ENCODE measurements around the gene KLHL29. TPM values are rescaled to one million over a fixed set of nuclear protein-coding genes. Genes with fewer than 3 reads are reported as not detected.
A peak's percentile ranks its signal among the peaks of the same experiment; 100 is the strongest.

Gene KLHL29
- total RNA-seq, 1 experiment from 2014 or later, result 12.2 TPM

DNA sequence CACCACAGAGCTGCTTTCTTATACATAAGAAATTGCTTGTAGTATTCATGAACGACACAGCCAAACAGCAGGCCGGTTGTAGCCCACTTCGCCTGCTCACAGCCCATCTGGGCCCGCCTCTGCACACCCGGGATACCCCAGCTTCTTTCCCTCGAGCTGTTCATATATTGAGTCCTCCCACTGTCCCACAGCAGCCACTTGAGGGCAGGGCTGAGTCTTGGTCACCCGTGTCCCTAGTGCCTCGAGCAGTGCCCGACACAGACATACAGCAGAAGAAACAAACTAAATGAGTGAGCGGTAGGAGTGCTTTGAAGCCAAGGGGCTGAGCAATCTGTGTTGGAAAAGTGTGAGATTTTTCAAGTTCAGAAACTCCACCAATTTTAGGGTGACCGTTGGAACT, 251.4 kb downstream of the KLHL29 start:
- no peak for TF ChIP-seq EZH2 (IDR thresholded peaks at IDR 0.05; ENCODE audit: borderline replicate concordance, low read depth, low read length, poor library complexity, severe bottlenecking)
- TF ChIP-seq, protein P1, sequence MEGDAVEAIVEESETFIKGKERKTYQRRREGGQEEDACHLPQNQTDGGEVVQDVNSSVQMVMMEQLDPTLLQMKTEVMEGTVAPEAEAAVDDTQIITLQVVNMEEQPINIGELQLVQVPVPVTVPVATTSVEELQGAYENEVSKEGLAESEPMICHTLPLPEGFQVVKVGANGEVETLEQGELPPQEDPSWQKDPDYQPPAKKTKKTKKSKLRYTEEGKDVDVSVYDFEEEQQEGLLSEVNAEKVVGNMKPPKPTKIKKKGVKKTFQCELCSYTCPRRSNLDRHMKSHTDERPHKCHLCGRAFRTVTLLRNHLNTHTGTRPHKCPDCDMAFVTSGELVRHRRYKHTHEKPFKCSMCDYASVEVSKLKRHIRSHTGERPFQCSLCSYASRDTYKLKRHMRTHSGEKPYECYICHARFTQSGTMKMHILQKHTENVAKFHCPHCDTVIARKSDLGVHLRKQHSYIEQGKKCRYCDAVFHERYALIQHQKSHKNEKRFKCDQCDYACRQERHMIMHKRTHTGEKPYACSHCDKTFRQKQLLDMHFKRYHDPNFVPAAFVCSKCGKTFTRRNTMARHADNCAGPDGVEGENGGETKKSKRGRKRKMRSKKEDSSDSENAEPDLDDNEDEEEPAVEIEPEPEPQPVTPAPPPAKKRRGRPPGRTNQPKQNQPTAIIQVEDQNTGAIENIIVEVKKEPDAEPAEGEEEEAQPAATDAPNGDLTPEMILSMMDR (conservative IDR thresholded peaks at IDR 0.05; ENCODE audit: low read depth, low read length), result peak; percentile 47
- no TSS peak for BruUV-seq (replicated peaks)
- no peaks in the 10 kb centered on the region for H3K27me3 ChIP-seq (replicated peaks; ENCODE audit: insufficient read depth, low read depth, low read length, poor library complexity)
- DNase-seq (ENCODE audit: low spot score), result peak; percentile 49
- peaks cover 12% of the 10 kb centered on the region for H3K4me1 ChIP-seq (ENCODE audit: insufficient read depth, low read length, poor library complexity, severe bottlenecking)
- ChIA-PET POLR2A (ENCODE audit: low non-redundant PET) (no interaction called here), CTCF (interaction anchor here (0.7 kb wide), 1 partner anchor 283 kb away, joined by 3 read pairs; no protein-coding TSS in a partner anchor)
- H3K36me3 ChIP-seq (ENCODE audit: insufficient read depth, low read length, poor library complexity, severe bottlenecking), result no peaks in the 10 kb centered on the region
- H3K9me3 ChIP-seq (ENCODE audit: low read depth, low read length, poor library complexity, severe bottlenecking), result no peaks in the 10 kb centered on the region
- no peak overlapping the region for H3K27ac ChIP-seq (ENCODE audit: low read depth, low read length, poor library complexity, severe bottlenecking)
- intact Hi-C loops (cut with micrococcal nuclease; ENCODE audit: unreplicated experiment), result no loop called here
- no peak overlapping the region for H3K4me3 ChIP-seq (ENCODE audit: low read depth, low read length, poor library complexity, severe bottlenecking)

DNA sequence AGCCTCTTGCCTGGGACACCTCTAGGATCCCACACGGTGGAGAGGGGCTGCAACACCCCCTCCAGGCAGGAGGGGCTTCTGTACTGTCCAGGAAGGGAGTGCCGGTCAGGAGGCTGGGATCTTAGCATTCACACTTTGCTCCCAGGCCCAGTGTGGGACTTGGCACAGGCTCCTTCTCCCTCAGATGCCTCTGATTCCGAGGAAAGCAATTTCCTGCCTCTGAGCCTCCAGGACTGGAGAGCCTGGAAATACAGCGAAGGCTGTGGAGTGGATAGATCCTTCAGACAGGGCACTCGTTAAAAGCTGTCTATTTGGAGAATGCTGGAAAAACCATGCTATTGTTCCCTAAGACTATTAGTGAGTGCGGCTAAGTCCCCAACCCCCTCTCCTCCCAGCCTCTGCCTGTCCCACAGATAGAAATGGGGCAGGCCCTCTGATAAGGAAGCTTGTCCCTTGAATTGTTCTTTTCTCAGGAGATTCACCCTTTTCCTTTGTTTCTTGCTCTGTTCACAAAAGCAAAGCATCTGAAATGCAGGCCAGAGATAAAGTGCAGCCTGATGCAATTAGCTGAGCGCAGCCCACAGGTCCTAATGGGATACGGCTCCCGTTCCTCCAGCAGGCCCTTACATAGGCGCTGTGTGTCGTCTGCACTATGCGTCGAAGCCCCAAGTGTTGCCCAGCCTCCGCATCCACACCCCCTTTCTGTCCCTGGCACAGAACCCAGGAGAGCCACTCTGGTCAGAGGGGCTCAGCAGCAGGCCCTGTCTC, 252.2 kb downstream of the KLHL29 start:
- CTCF ChIA-PET, result interaction anchor here (0.7 kb wide), 1 partner anchor 284 kb away, joined by 3 read pairs; no protein-coding TSS in a partner anchor
- Histone ChIP-seq H3K27ac (ENCODE audit: low read depth, low read length, poor library complexity, severe bottlenecking) (no peak overlapping the region), H3K27me3 (replicated peaks; ENCODE audit: insufficient read depth, low read depth, low read length, poor library complexity) (no peaks in the 10 kb centered on the region), H3K4me3 (ENCODE audit: low read depth, low read length, poor library complexity, severe bottlenecking) (no peak overlapping the region), H3K36me3 (ENCODE audit: insufficient read depth, low read length, poor library complexity, severe bottlenecking) (no peaks in the 10 kb centered on the region), H3K9me3 (ENCODE audit: low read depth, low read length, poor library complexity, severe bottlenecking) (no peaks in the 10 kb centered on the region), H3K4me1 (ENCODE audit: insufficient read depth, low read length, poor library complexity, severe bottlenecking) (peaks cover 12% of the 10 kb centered on the region)
- intact Hi-C loops (cut with micrococcal nuclease; ENCODE audit: unreplicated experiment), result no loop called here
- no TSS peak for BruUV-seq (replicated peaks)
- POLR2A ChIA-PET (ENCODE audit: low non-redundant PET), result interaction anchor here (0.6 kb wide), 1 partner anchor 62 kb away, joined by 4 read pairs; no protein-coding TSS in a partner anchor
- DNase-seq (ENCODE audit: low spot score), result no peak
- TF ChIP-seq, protein P1 (conservative IDR thresholded peaks at IDR 0.05; ENCODE audit: low read depth, low read length), result no peak
- no peak for TF ChIP-seq EZH2 (IDR thresholded peaks at IDR 0.05; ENCODE audit: borderline replicate concordance, low read depth, low read length, poor library complexity, severe bottlenecking)

DNA sequence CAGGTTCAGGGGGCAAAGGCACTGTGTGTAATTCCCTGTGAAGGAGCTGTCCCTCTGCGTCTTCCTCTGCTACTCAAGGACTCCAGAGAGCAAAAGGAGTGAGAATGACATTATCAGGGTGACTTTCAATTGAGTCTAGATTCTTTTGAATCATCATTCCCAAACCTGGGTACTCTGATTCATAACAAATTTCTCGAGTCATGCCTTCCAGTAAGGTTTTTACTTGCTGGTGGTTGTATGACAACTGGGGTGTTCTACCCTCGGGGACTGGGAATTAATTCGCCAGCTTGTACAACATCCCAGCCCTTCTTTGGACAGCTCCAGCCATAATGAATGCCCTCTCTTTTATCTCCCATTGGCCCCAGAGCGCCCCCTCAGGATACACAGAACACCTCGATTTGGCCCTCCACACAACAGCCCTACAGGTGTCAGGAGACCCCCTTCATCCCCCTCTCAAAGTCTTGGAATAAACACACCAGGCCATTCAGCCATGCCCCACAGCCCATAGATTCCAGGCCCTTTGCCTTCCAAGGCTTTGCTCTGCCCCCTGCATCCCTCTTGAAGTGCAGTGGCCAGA, 254.5 kb downstream of the KLHL29 start:
- ChIA-PET POLR2A (ENCODE audit: low non-redundant PET) (no interaction called here), CTCF (no interaction called here)
- H3K36me3 ChIP-seq (ENCODE audit: insufficient read depth, low read length, poor library complexity, severe bottlenecking), result peaks cover 4% of the 10 kb centered on the region
- H3K9me3 ChIP-seq (ENCODE audit: low read depth, low read length, poor library complexity, severe bottlenecking), result no peaks in the 10 kb centered on the region
- no peak overlapping the region for H3K4me3 ChIP-seq (ENCODE audit: low read depth, low read length, poor library complexity, severe bottlenecking)
- BruUV-seq (replicated peaks), result no TSS peak
- no peak for DNase-seq (ENCODE audit: low spot score)
- TF ChIP-seq EZH2 (IDR thresholded peaks at IDR 0.05; ENCODE audit: borderline replicate concordance, low read depth, low read length, poor library complexity, severe bottlenecking), result no peak
- TF ChIP-seq, protein P1 (conservative IDR thresholded peaks at IDR 0.05; ENCODE audit: low read depth, low read length), result no peak
- H3K27me3 ChIP-seq (replicated peaks; ENCODE audit: insufficient read depth, low read depth, low read length, poor library complexity), result no peaks in the 10 kb centered on the region
- no peak overlapping the region for H3K27ac ChIP-seq (ENCODE audit: low read depth, low read length, poor library complexity, severe bottlenecking)
- intact Hi-C loops (cut with micrococcal nuclease; ENCODE audit: unreplicated experiment), result no loop called here
- H3K4me1 ChIP-seq (ENCODE audit: insufficient read depth, low read length, poor library complexity, severe bottlenecking), result peaks cover 12% of the 10 kb centered on the region
